ENCODE results near the gene MMP28.

GRCh38 chr17:35725058-35725457, 70.4 kb downstream of the MMP28 start:
- no peak for TF ChIP-seq SUZ12 (IDR thresholded peaks at IDR 0.05; ENCODE audit: extremely low read depth, insufficient read depth, insufficient read length)
- no peak for TF ChIP-seq ZNF274 (IDR thresholded peaks at IDR 0.05; ENCODE audit: low read depth, low read length)

Data from NT2/D1 (cell line).